Measurements from ENCODE around the gene UNC5B.

UNC5B gene

GRCh38 chr10:71212318-71213126, at the start of gene UNC5B:
TSS of gene UNC5B (plus strand) at chr10:71212570. CDS start at chr10:71212986, 416 bp downstream.
- H3K4me3 ChIP-seq (ENCODE audit: low read depth, low read length) = peak within 1 kb of the TSS; percentile 88
- peak within 1 kb of the TSS; percentile 76 for H2AFZ ChIP-seq (ENCODE audit: low read length, unreplicated experiment)
- H3K36me3 ChIP-seq (ENCODE audit: insufficient read depth, low read length) = no peaks in the 10 kb centered on the region
- no peak within 1 kb of the TSS for H3K27ac ChIP-seq (ENCODE audit: low read depth, low read length)
- peaks cover 15% of the 10 kb centered on the region for H3K4me1 ChIP-seq (ENCODE audit: control insufficient read depth, insufficient read depth, low read length, unreplicated experiment)
- peaks cover 26% of the 10 kb centered on the region for H3K27me3 ChIP-seq (ENCODE audit: insufficient read depth, low read length)
- no peaks in the 10 kb centered on the region for H3K79me2 ChIP-seq (ENCODE audit: control insufficient read depth, insufficient read depth, low read length, unreplicated experiment)

GRCh38 chr10:71173466-71173865, 38.9 kb upstream of the UNC5B start:
- Histone ChIP-seq H3K36me3 (ENCODE audit: insufficient read depth, low read length) (no peaks in the 10 kb centered on the region), H3K27ac (ENCODE audit: low read depth, low read length) (no peak overlapping the region), H3K79me2 (ENCODE audit: control insufficient read depth, insufficient read depth, low read length, unreplicated experiment) (no peaks in the 10 kb centered on the region), H2AFZ (ENCODE audit: low read length, unreplicated experiment) (no peak overlapping the region), H3K27me3 (ENCODE audit: insufficient read depth, low read length) (peaks cover 97% of the 10 kb centered on the region), H3K4me3 (ENCODE audit: low read depth, low read length) (no peak overlapping the region), H3K4me1 (ENCODE audit: control insufficient read depth, insufficient read depth, low read length, unreplicated experiment) (no peaks in the 10 kb centered on the region)

GRCh38 chr10:71176661-71177060, 35.7 kb upstream of the UNC5B start:
- no peak overlapping the region for H3K4me3 ChIP-seq (ENCODE audit: low read depth, low read length)
- H3K79me2 ChIP-seq (ENCODE audit: control insufficient read depth, insufficient read depth, low read length, unreplicated experiment) = no peaks in the 10 kb centered on the region
- H3K4me1 ChIP-seq (ENCODE audit: control insufficient read depth, insufficient read depth, low read length, unreplicated experiment) = no peaks in the 10 kb centered on the region
- H3K27me3 ChIP-seq (ENCODE audit: insufficient read depth, low read length) = peaks cover 87% of the 10 kb centered on the region
- H3K36me3 ChIP-seq (ENCODE audit: insufficient read depth, low read length) = no peaks in the 10 kb centered on the region
- H2AFZ ChIP-seq (ENCODE audit: low read length, unreplicated experiment) = no peak overlapping the region
- H3K27ac ChIP-seq (ENCODE audit: low read depth, low read length) = no peak overlapping the region

DNA sequence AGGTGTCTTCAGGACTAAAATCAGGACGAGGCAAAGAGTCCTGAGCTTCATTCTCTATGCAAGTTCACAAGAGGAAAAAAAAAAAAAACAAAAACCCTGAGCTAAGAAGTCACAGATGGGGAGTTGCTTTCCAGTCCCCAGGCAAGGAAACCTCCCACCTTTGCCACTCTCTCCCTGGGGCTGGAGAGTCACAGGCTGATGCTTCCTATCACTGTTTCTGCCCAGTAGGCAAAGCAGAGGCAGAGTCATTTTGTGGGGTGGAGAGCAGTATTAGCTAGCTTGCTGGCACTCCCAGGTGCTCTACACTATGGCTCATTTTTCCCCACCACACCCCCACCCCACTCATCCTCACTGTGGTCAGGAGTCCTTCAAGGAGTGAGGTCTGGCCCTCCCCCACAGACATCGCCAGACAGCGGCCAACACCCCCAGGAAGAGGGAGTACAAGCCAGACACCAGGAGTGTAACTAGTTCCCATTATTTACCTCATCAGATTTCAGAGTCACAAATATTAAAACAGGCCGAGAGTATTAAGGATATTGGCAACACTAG, 34.6 kb upstream of the UNC5B start:
- Histone ChIP-seq H3K27me3 (ENCODE audit: insufficient read depth, low read length) (peaks cover 88% of the 10 kb centered on the region), H3K79me2 (ENCODE audit: control insufficient read depth, insufficient read depth, low read length, unreplicated experiment) (no peaks in the 10 kb centered on the region), H3K27ac (ENCODE audit: low read depth, low read length) (no peak overlapping the region), H2AFZ (ENCODE audit: low read length, unreplicated experiment) (no peak overlapping the region), H3K4me1 (ENCODE audit: control insufficient read depth, insufficient read depth, low read length, unreplicated experiment) (no peaks in the 10 kb centered on the region), H3K36me3 (ENCODE audit: insufficient read depth, low read length) (no peaks in the 10 kb centered on the region), H3K4me3 (ENCODE audit: low read depth, low read length) (no peak overlapping the region)

DNA sequence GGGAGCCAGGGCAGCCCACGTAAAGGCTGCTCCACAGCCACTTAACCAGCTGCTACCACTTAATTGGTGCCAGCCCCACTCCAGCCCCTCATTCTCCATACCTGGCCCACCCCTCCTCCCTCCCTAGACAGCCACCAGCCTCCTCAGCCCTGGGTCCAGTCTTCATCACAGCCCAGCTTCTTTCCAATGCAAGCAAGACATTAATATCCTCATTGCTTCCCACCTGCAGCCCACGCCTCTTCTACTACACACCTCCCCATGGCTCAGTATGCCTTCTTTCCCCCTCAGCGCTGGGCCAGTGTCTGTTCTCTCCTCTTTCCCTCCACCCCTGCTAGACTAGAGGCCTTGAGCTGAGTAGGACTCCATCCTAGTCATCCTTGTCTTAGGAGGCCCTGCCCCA, 33.5 kb upstream of the UNC5B start:
- Histone ChIP-seq H3K27me3 (ENCODE audit: insufficient read depth, low read length) (peaks cover 87% of the 10 kb centered on the region), H2AFZ (ENCODE audit: low read length, unreplicated experiment) (no peak overlapping the region), H3K36me3 (ENCODE audit: insufficient read depth, low read length) (no peaks in the 10 kb centered on the region), H3K4me3 (ENCODE audit: low read depth, low read length) (no peak overlapping the region), H3K27ac (ENCODE audit: low read depth, low read length) (no peak overlapping the region), H3K79me2 (ENCODE audit: control insufficient read depth, insufficient read depth, low read length, unreplicated experiment) (no peaks in the 10 kb centered on the region), H3K4me1 (ENCODE audit: control insufficient read depth, insufficient read depth, low read length, unreplicated experiment) (no peaks in the 10 kb centered on the region)

DNA sequence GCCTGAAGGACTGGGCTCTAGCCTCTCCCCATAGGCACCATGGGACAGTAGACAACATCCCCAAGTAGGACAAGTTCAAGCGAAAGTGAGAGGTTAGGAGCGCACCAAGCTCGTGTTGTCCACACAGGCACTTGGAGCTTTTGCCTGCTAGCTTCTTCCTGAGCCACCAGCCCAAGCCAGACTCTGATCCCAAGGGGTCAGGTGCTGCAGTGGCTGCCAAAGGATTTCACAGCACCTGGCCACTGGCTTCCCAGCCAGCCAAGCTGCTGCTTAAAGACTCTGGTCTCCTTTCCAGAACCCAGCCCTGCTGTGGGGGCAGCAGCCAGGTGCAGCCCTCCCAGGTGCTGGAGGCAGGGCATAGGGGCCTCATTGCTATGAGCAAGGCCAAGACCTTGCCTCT, 33.0 kb upstream of the UNC5B start:
- no peaks in the 10 kb centered on the region for H3K79me2 ChIP-seq (ENCODE audit: control insufficient read depth, insufficient read depth, low read length, unreplicated experiment)
- H2AFZ ChIP-seq (ENCODE audit: low read length, unreplicated experiment) = no peak overlapping the region
- H3K27ac ChIP-seq (ENCODE audit: low read depth, low read length) = no peak overlapping the region
- no peaks in the 10 kb centered on the region for H3K4me1 ChIP-seq (ENCODE audit: control insufficient read depth, insufficient read depth, low read length, unreplicated experiment)
- no peaks in the 10 kb centered on the region for H3K36me3 ChIP-seq (ENCODE audit: insufficient read depth, low read length)
- H3K4me3 ChIP-seq (ENCODE audit: low read depth, low read length) = no peak overlapping the region
- H3K27me3 ChIP-seq (ENCODE audit: insufficient read depth, low read length) = peaks cover 87% of the 10 kb centered on the region

DNA sequence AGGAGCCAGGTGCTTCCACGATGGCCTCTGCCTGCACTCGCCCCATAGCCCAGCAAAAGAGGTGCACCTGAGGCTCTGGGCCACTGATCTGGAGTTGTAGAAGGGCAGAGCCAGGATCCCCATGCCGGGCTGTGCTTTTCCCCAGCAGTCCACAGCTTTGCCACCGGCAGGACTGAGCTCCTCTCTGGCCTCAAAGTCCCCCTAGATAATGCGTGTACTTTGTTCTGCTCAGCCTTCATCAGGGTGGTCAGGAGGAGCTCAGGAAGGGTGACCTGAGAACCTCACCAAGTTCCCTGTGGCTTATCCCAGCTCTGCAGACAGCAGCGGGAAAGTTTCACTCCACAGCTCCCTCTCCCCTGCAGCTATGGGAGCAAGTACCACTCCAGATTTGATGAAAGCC, 27.9 kb upstream of the UNC5B start:
- H3K4me3 ChIP-seq (ENCODE audit: low read depth, low read length) = no peak overlapping the region

DNA sequence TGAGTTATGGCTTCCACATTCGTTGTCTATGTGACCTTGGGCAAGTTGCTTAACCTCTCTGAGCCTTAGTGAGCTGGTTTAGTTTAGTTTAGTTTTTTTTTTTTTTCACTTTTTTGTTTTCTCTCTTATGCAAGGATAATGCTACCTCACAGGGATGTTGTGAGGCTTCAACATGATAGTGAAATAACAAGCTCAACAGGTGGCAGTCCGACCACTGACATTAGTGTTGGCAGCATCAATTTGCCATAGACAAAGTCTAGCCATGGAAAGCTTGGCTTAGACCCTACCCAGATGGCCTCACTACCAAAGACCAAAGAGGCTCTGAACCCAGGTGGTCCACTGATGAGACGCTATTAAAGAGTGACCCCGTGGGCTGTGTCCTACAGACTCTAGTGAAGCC, 27.2 kb upstream of the UNC5B start:
- no peak overlapping the region for H2AFZ ChIP-seq (ENCODE audit: low read length, unreplicated experiment)
- H3K27ac ChIP-seq (ENCODE audit: low read depth, low read length) = no peak overlapping the region
- peaks cover 45% of the 10 kb centered on the region for H3K27me3 ChIP-seq (ENCODE audit: insufficient read depth, low read length)
- no peaks in the 10 kb centered on the region for H3K36me3 ChIP-seq (ENCODE audit: insufficient read depth, low read length)
- no peak overlapping the region for H3K4me3 ChIP-seq (ENCODE audit: low read depth, low read length)
- no peaks in the 10 kb centered on the region for H3K4me1 ChIP-seq (ENCODE audit: control insufficient read depth, insufficient read depth, low read length, unreplicated experiment)
- H3K79me2 ChIP-seq (ENCODE audit: control insufficient read depth, insufficient read depth, low read length, unreplicated experiment) = no peaks in the 10 kb centered on the region

More for the DNA sequence above, 27.9 kb upstream of the UNC5B start:
- peaks cover 49% of the 10 kb centered on the region for H3K27me3 ChIP-seq (ENCODE audit: insufficient read depth, low read length)
- H3K36me3 ChIP-seq (ENCODE audit: insufficient read depth, low read length) = no peaks in the 10 kb centered on the region
- H3K79me2 ChIP-seq (ENCODE audit: control insufficient read depth, insufficient read depth, low read length, unreplicated experiment) = no peaks in the 10 kb centered on the region
- no peak overlapping the region for H2AFZ ChIP-seq (ENCODE audit: low read length, unreplicated experiment)
- no peak overlapping the region for H3K27ac ChIP-seq (ENCODE audit: low read depth, low read length)
- no peaks in the 10 kb centered on the region for H3K4me1 ChIP-seq (ENCODE audit: control insufficient read depth, insufficient read depth, low read length, unreplicated experiment)

- Histone ChIP-seq H3K27ac (ENCODE audit: low read depth, low read length) (no peak overlapping the region), H3K27me3 (ENCODE audit: insufficient read depth, low read length) (peaks cover 41% of the 10 kb centered on the region), H2AFZ (ENCODE audit: low read length, unreplicated experiment) (no peak overlapping the region), H3K36me3 (ENCODE audit: insufficient read depth, low read length) (no peaks in the 10 kb centered on the region), H3K4me1 (ENCODE audit: control insufficient read depth, insufficient read depth, low read length, unreplicated experiment) (no peaks in the 10 kb centered on the region), H3K4me3 (ENCODE audit: low read depth, low read length) (no peak overlapping the region), H3K79me2 (ENCODE audit: control insufficient read depth, insufficient read depth, low read length, unreplicated experiment) (no peaks in the 10 kb centered on the region)
Observed at GRCh38 chr10:71187197-71187596, 25.2 kb upstream of the UNC5B start.

DNA sequence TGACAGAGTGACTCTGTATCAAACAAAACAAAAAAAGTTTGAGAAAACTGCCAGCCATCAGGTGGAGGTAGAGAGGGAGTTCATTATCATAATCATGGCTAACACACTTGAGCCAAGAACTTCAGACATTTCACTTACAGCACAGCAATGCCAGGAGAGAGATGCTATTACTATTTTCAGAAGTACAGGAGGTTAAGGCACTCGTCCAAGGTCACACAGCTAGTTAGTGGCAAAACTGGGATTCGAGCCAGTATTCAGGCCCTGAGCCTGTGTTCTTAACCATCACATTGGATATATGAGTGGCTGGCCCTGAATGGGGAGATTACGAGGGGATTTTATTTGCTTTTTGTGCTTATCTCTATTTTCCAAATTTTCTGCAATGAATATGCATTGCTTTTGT, 24.8 kb upstream of the UNC5B start:
- no peak overlapping the region for H3K4me3 ChIP-seq (ENCODE audit: low read depth, low read length)
- H2AFZ ChIP-seq (ENCODE audit: low read length, unreplicated experiment) = no peak overlapping the region
- peaks cover 37% of the 10 kb centered on the region for H3K27me3 ChIP-seq (ENCODE audit: insufficient read depth, low read length)

DNA sequence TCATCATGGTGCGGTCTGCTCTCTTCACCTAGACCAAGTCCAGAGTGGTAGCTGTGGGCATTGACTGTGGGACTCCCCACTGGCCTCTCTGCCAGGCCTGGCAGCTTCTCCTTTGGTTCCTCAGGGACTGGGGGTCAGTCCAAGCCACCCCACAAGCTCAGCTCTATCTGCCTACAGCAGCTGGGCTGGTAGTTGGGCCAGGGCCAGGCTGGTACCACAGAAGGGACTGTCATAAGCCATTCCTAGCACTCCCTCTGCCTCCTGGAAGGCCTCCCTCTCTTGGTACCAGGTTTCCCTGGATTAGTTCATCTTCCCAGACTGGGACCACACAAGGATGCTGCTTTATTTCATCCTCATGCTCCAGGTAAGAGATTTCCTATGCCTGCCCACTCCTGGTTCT, 24.2 kb upstream of the UNC5B start:
- Histone ChIP-seq H3K4me3 (ENCODE audit: low read depth, low read length) (no peak overlapping the region), H3K27me3 (ENCODE audit: insufficient read depth, low read length) (peaks cover 34% of the 10 kb centered on the region), H3K4me1 (ENCODE audit: control insufficient read depth, insufficient read depth, low read length, unreplicated experiment) (no peaks in the 10 kb centered on the region), H3K27ac (ENCODE audit: low read depth, low read length) (no peak overlapping the region), H3K79me2 (ENCODE audit: control insufficient read depth, insufficient read depth, low read length, unreplicated experiment) (no peaks in the 10 kb centered on the region), H3K36me3 (ENCODE audit: insufficient read depth, low read length) (no peaks in the 10 kb centered on the region), H2AFZ (ENCODE audit: low read length, unreplicated experiment) (no peak overlapping the region)

More for the DNA sequence above, 24.8 kb upstream of the UNC5B start:
- Histone ChIP-seq H3K27ac (ENCODE audit: low read depth, low read length) (no peak overlapping the region), H3K79me2 (ENCODE audit: control insufficient read depth, insufficient read depth, low read length, unreplicated experiment) (no peaks in the 10 kb centered on the region), H3K36me3 (ENCODE audit: insufficient read depth, low read length) (no peaks in the 10 kb centered on the region), H3K4me1 (ENCODE audit: control insufficient read depth, insufficient read depth, low read length, unreplicated experiment) (no peaks in the 10 kb centered on the region)

Data from ACC112 (cell line).